Endodermal cell (in vitro differentiated cells): ENCODE data around the gene ELN. TPM values are rescaled to one million over a fixed set of nuclear protein-coding genes. Genes with fewer than 3 reads are reported as not detected.
A peak's percentile ranks its signal among the peaks of the same experiment; 100 is the strongest.

Experiments used
- DNase-seq: peaks from one replicate; pipeline ENCODE4 v3.0.0-alpha.2; 2017
- H3K27ac ChIP-seq: 2 replicates; pipeline ENCODE4 v1.5.1; 2013; ENCODE audit warnings: mild to moderate bottlenecking, low read depth, low read length, moderate library complexity
- H3K27me3 ChIP-seq: 2 replicates; pipeline ENCODE4 v1.6.1; 2013; ENCODE audit warnings: mild to moderate bottlenecking, low read length, moderate library complexity; ENCODE audit not compliant: insufficient read depth, control insufficient read depth, poor library complexity, severe bottlenecking
- H3K36me3 ChIP-seq: 2 replicates; pipeline ENCODE4 v1.7.0; 2013; ENCODE audit warnings: mild to moderate bottlenecking, low read length, moderate library complexity; ENCODE audit not compliant: control insufficient read depth, insufficient read depth
- H3K4me1 ChIP-seq: one replicate; pipeline ENCODE4 v1.7.0; 2013; ENCODE audit warnings: low read length; ENCODE audit not compliant: control insufficient read depth, insufficient read depth
- H3K4me3 ChIP-seq: 2 replicates; pipeline ENCODE4 v1.5.1; 2013; ENCODE audit warnings: mild to moderate bottlenecking, low read length, moderate library complexity
- H3K9ac ChIP-seq: 2 replicates; pipeline ENCODE4 v1.6.1; 2013; ENCODE audit warnings: mild to moderate bottlenecking, low read length, moderate library complexity; ENCODE audit not compliant: poor library complexity, severe bottlenecking; ENCODE audit errors: extremely low read depth
- H3K9me3 ChIP-seq: 2 replicates; pipeline ENCODE4 v1.6.1; 2013; ENCODE audit warnings: mild to moderate bottlenecking, low read length, moderate library complexity; ENCODE audit not compliant: control insufficient read depth
- H3K27ac Mint-ChIP-seq: 2 replicates; pipeline ENCODE4 v1.8.0; 2020; ENCODE audit warnings: mixed read lengths
- H3K27me3 Mint-ChIP-seq: 2 replicates; pipeline ENCODE4 v1.8.0; 2021; ENCODE audit warnings: mild to moderate bottlenecking, mixed read lengths; ENCODE audit not compliant: insufficient read depth
- H3K36me3 Mint-ChIP-seq: 2 replicates; pipeline ENCODE4 v1.8.0; 2020; ENCODE audit warnings: low read depth, mixed read lengths
- H3K4me1 Mint-ChIP-seq: 2 replicates; pipeline ENCODE4 v1.8.0; 2020; ENCODE audit warnings: mixed read lengths
- H3K4me3 Mint-ChIP-seq: 2 replicates; pipeline ENCODE4 v1.8.0; 2020; ENCODE audit warnings: mild to moderate bottlenecking, moderate library complexity, mixed read lengths
- H3K9me3 Mint-ChIP-seq: 2 replicates; pipeline ENCODE4 v1.8.0; 2020; ENCODE audit warnings: mild to moderate bottlenecking, mixed read lengths
- WGBS, 2 experiments: methylation state at CpG; one replicate each; pipeline versions ENCODE4 v1.1.5 to v1.1.7; 2013; ENCODE audit warnings: missing lambda C conversion rate in 2 of 2, mixed read lengths in 1 of 2; ENCODE audit not compliant: insufficient coverage in 1 of 2, insufficient read length in 1 of 2; 5-methylcytosine and 5-hydroxymethylcytosine counted together
- total RNA-seq, 2 donors: library from RNA; stranded (reverse); fragmentation: NEBNext Ultra II Directional in 1 of 2; extraction: Animal tissue kit (Norgen Biotek cat#: 25700) in 1 of 2; gene quantifications; 2 replicates in 1 of 2; 3 replicates in 1 of 2; pipeline ENCODE4 v1.2.1, GENCODE V29; 2021
- TF ChIP-seq, protein P1 (sequence below): fragments of 200-600 bp; sonication (generic); conservative IDR thresholded peaks from 2 replicates; pipeline ENCODE4 v1.5.0; 2021; ENCODE audit warnings: antibody characterized with exemption, mild to moderate bottlenecking

ELN gene
- total RNA-seq, 2 donors from 2014 or later = 0.70 to 1.6 TPM

DNA sequence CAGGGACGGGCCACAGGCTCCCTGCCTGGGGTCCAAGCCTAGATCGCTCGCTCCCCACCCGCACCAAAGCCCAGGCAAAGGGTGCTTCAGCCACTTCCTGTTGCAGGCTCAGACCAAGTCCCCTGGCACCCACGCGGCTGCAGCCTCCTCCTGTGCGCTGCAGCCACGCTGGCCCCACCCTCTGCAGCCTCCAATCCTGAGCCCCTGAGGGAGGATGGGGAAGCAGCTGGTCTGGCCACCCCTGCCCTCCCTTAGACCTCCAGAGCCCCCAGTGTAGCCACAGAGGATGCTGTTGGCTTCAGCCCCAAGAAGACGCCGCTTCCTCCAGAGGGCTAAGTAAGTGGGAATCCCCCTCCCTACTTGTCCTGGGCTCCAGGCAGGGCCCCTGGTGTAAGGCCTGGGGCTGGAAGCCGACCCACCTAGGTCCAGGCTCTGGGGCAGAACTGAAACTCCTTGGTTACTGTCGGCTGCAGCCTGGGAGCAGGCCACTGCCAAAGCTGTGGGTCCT, 65.0 kb downstream of the ELN start:
- no peak overlapping the region for H3K4me3 Mint-ChIP-seq
- Histone ChIP-seq H3K4me3 (no peak overlapping the region), H3K9me3 (peaks cover 13% of the 10 kb centered on the region), H3K36me3 (peaks cover 41% of the 10 kb centered on the region), H3K27me3 (no peaks in the 10 kb centered on the region), H3K4me1 (peaks cover 14% of the 10 kb centered on the region), H3K27ac (peak overlapping the region; percentile 89), H3K9ac (no peak overlapping the region)
- peaks cover 37% of the 10 kb centered on the region for H3K36me3 Mint-ChIP-seq
- H3K27ac Mint-ChIP-seq = no peak overlapping the region
- no peaks in the 10 kb centered on the region for H3K27me3 Mint-ChIP-seq
- 77 to 85% methylated on average over 5 to 12 of the region's 12 CpGs for WGBS, 2 experiments
- TF ChIP-seq, protein P1, sequence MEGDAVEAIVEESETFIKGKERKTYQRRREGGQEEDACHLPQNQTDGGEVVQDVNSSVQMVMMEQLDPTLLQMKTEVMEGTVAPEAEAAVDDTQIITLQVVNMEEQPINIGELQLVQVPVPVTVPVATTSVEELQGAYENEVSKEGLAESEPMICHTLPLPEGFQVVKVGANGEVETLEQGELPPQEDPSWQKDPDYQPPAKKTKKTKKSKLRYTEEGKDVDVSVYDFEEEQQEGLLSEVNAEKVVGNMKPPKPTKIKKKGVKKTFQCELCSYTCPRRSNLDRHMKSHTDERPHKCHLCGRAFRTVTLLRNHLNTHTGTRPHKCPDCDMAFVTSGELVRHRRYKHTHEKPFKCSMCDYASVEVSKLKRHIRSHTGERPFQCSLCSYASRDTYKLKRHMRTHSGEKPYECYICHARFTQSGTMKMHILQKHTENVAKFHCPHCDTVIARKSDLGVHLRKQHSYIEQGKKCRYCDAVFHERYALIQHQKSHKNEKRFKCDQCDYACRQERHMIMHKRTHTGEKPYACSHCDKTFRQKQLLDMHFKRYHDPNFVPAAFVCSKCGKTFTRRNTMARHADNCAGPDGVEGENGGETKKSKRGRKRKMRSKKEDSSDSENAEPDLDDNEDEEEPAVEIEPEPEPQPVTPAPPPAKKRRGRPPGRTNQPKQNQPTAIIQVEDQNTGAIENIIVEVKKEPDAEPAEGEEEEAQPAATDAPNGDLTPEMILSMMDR = no peak
- DNase-seq = no peak
- H3K4me1 Mint-ChIP-seq = peaks cover 12% of the 10 kb centered on the region
- H3K9me3 Mint-ChIP-seq = peaks cover 8% of the 10 kb centered on the region

DNA sequence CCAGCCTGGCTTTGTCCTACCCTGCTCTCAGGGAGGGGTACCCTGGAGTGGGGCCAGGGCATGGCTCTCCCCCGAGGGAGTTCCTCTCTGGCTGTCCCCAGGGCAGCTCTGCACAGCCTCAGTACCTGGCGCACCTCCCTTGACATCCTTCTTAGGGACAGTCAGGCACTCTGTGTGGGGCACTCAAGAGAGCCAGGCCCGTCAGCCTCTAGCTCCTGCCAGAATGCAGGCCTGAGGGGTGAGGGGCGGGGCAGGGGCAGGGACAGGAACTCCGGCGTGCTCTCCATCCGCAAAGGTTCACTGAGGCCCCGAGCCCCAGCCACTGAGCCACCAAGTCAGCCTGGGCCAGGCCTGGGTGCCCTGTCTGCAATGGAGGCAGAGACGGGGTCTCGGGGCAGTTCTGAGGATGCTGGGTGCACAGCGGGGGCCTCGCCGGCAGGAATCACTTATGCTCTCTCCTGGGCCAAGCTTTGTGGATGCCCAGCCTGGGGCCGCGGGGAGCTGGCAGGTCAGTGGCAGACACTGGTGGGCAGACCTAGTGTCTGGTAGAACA, 65.8 kb downstream of the ELN start:
- Mint-ChIP-seq H3K27ac (peak overlapping the region; percentile 95), H3K36me3 (peaks cover 38% of the 10 kb centered on the region), H3K4me1 (peaks cover 12% of the 10 kb centered on the region), H3K9me3 (peaks cover 9% of the 10 kb centered on the region), H3K27me3 (no peaks in the 10 kb centered on the region), H3K4me3 (peak overlapping the region; percentile 50)
- Histone ChIP-seq H3K36me3 (peaks cover 36% of the 10 kb centered on the region), H3K9ac (no peak overlapping the region), H3K27ac (peak overlapping the region; percentile 79), H3K4me1 (peaks cover 14% of the 10 kb centered on the region), H3K27me3 (no peaks in the 10 kb centered on the region), H3K4me3 (no peak overlapping the region), H3K9me3 (peaks cover 14% of the 10 kb centered on the region)
- DNase-seq = peak; percentile 72
- TF ChIP-seq, protein P1 = no peak
- WGBS, 2 experiments = 63 to 72% methylated on average over 8 to 15 of the region's 15 CpGs

GRCh38 chr7:74094224-74095101, 66.5 kb downstream of the ELN start:
- peaks cover 9% of the 10 kb centered on the region for H3K9me3 Mint-ChIP-seq
- TF ChIP-seq, protein P1 = peak; percentile 23
- H3K4me3 Mint-ChIP-seq = peak overlapping the region; percentile 50
- H3K9ac ChIP-seq = peak overlapping the region; percentile 38
- H3K4me1 Mint-ChIP-seq = peaks cover 12% of the 10 kb centered on the region
- H3K4me1 ChIP-seq = peaks cover 14% of the 10 kb centered on the region
- H3K36me3 Mint-ChIP-seq = peaks cover 38% of the 10 kb centered on the region
- peak overlapping the region; percentile 53 for H3K4me3 ChIP-seq
- 22 to 33% methylated on average over 10 to 32 of the region's 32 CpGs for WGBS, 2 experiments
- no peaks in the 10 kb centered on the region for H3K27me3 Mint-ChIP-seq
- H3K9me3 ChIP-seq = peaks cover 14% of the 10 kb centered on the region
- peak; percentile 93 for DNase-seq
- H3K36me3 ChIP-seq = peaks cover 38% of the 10 kb centered on the region
- no peaks in the 10 kb centered on the region for H3K27me3 ChIP-seq
- peak overlapping the region; percentile 79 for H3K27ac ChIP-seq
- peak overlapping the region; percentile 95 for H3K27ac Mint-ChIP-seq
